SK-N-SH (cell line): Measurements from ENCODE around the gene HTRA3. TPM values are rescaled to one million over a fixed set of nuclear protein-coding genes. Genes with fewer than 3 reads are reported as not detected.

ENCODE experiments used
- CTCF ChIA-PET: fragments of 300-600, 350-600 bp; formaldehyde crosslinking; extraction: SDS; loops from one replicate; lab custom pipeline; 2021; lab: Yijun Ruan, JAX
- POLR2A ChIA-PET: fragments of 350-600 bp; sonication (Branson Sonifier 250); formaldehyde crosslinking; extraction: SDS; loops from one replicate; lab custom pipeline; 2020; ENCODE audit warnings: antibody characterized with exemption, inconsistent platforms; lab: Yijun Ruan, JAX
- DNase-seq: peaks from one replicate; pipeline ENCODE4 v3.0.0; 2012
- H2AFZ ChIP-seq: fragments of 200-600 bp; sonication (generic); 2 replicates; pipeline ENCODE4 v1.8.1; 2016; ENCODE audit warnings: antibody characterized with exemption, mild to moderate bottlenecking, low read depth
- H3F3A ChIP-seq: fragments of 200-600 bp; sonication (generic); replicated peaks from 2 replicates; pipeline ENCODE3; 2016; ENCODE audit warnings: antibody characterized with exemption, mild to moderate bottlenecking; ENCODE audit not compliant: insufficient read depth
- H3K27ac ChIP-seq, 2 experiments: fragments of 200-500 bp in 1 of 2; fragments of 200-600 bp in 1 of 2; sonication (Bioruptor generic) in 1 of 2; sonication (generic), shearing (Covaris generic) in 1 of 2; 2 replicates each; pipeline versions ENCODE4 v1.5.1 to v1.6.1; 2014 to 2016; ENCODE audit warnings: low read depth in 2 of 2, inconsistent platforms in 1 of 2, low read length in 1 of 2, mild to moderate bottlenecking in 1 of 2, mixed read lengths in 1 of 2
- H3K27me3 ChIP-seq: fragments of 200-600 bp; sonication (generic), shearing (Covaris generic); 2 replicates; pipeline ENCODE4 v1.6.1; 2016; ENCODE audit warnings: mixed run types; ENCODE audit not compliant: insufficient read depth
- H3K36me3 ChIP-seq, 2 experiments: fragments of 200-500 bp in 1 of 2; fragments of 200-600 bp in 1 of 2; sonication (Bioruptor generic) in 1 of 2; sonication (generic) in 1 of 2; replicated peaks in 1 of 2; 2 replicates each; pipeline versions ENCODE3 to v1.5.1; 2014 to 2016; ENCODE audit warnings: low read length in 1 of 2, mild to moderate bottlenecking in 1 of 2; ENCODE audit not compliant: insufficient read depth in 2 of 2, control insufficient read depth in 1 of 2
- H3K4me1 ChIP-seq, 2 experiments: fragments of 200-500 bp in 1 of 2; fragments of 200-600 bp in 1 of 2; sonication (Bioruptor generic) in 1 of 2; sonication (generic), shearing (Covaris generic) in 1 of 2; 2 replicates each; pipeline versions ENCODE4 v1.5.1 to v1.6.1; 2014 to 2016; ENCODE audit warnings: low read depth in 1 of 2, low read length in 1 of 2, mixed run types in 1 of 2; ENCODE audit not compliant: insufficient read depth in 2 of 2, control insufficient read depth in 1 of 2
- H3K4me2 ChIP-seq: fragments of 200-600 bp; sonication (generic), shearing (Covaris generic); 2 replicates; pipeline ENCODE4 v1.6.1; 2017; ENCODE audit warnings: mixed run types
- H3K4me3 ChIP-seq, 2 experiments: fragments of 200-500 bp in 1 of 2; fragments of 200-600 bp in 1 of 2; sonication (Bioruptor generic) in 1 of 2; sonication (generic), shearing (Covaris generic) in 1 of 2; 2 replicates each; pipeline versions ENCODE4 v1.5.1 to v1.8.1; 2014 to 2016; ENCODE audit warnings: low read depth in 2 of 2, inconsistent platforms in 1 of 2, low read length in 1 of 2, mild to moderate bottlenecking in 1 of 2, mixed read lengths in 1 of 2, moderate library complexity in 1 of 2
- H3K79me2 ChIP-seq: fragments of 200-600 bp; sonication (generic); 2 replicates; pipeline ENCODE4 v1.8.1; 2017; ENCODE audit warnings: mild to moderate bottlenecking; ENCODE audit not compliant: insufficient read depth
- H3K9ac ChIP-seq: fragments of 200-600 bp; sonication (generic); 2 replicates; pipeline ENCODE4 v1.6.1; 2017; ENCODE audit warnings: mixed run types
- H3K9me2 ChIP-seq: fragments of 200-600 bp; sonication (generic); 2 replicates; pipeline ENCODE4 v1.6.1; 2017; ENCODE audit warnings: mixed run types
- H3K9me3 ChIP-seq: fragments of 200-600 bp; sonication (generic); 2 replicates; pipeline ENCODE4 v1.6.1; 2017; ENCODE audit warnings: mixed run types, mild to moderate bottlenecking, moderate library complexity
- H4K20me1 ChIP-seq: fragments of 200-600 bp; sonication (generic); 2 replicates; pipeline ENCODE4 v1.6.1; 2017; ENCODE audit warnings: mild to moderate bottlenecking, mixed run types; ENCODE audit not compliant: insufficient read depth
- CHD2 ChIP-seq: fragments of 150-350 bp; IDR thresholded peaks from 2 replicates; pipeline ENCODE4 v1.6.1; 2018; ENCODE audit warnings: low read length; ENCODE audit not compliant: partially characterized antibody
- CTCF ChIP-seq: fragments of 200-600 bp; sonication (generic); IDR thresholded peaks from 2 replicates; pipeline ENCODE4 v1.6.1; 2017; ENCODE audit warnings: antibody characterized with exemption, mild to moderate bottlenecking, moderate library complexity
- EP300 ChIP-seq, 2 experiments: IDR thresholded peaks; 2 replicates each; pipeline versions ENCODE4 v1.4.0 to v1.6.1; 2012; ENCODE audit warnings: borderline replicate concordance in 1 of 2, low read depth in 1 of 2, low read length in 1 of 2
- EZH2phosphoT487 ChIP-seq: fragments of 200-600 bp; sonication (generic); IDR thresholded peaks from 2 replicates; pipeline ENCODE4 v1.6.1; 2017; ENCODE audit warnings: low read depth, mixed run types, mild to moderate bottlenecking, antibody characterized with exemption, moderate library complexity, borderline replicate concordance
- GABPA ChIP-seq: IDR thresholded peaks from 2 replicates; pipeline ENCODE4 v1.4.0; 2012; ENCODE audit warnings: low read depth, mild to moderate bottlenecking
- JUND ChIP-seq: IDR thresholded peaks from 2 replicates; pipeline ENCODE4 v1.4.0; 2012
- RAD21 ChIP-seq: IDR thresholded peaks from 2 replicates; pipeline ENCODE4 v1.6.1; 2012; ENCODE audit warnings: mild to moderate bottlenecking, low read length
- RCOR1 ChIP-seq: fragments of 150-350 bp; IDR thresholded peaks from 2 replicates; pipeline ENCODE4 v1.6.1; 2017; ENCODE audit warnings: antibody characterized with exemption, low read length
- RFX5 ChIP-seq: IDR thresholded peaks from 2 replicates; pipeline ENCODE4 v1.6.1; 2012; ENCODE audit warnings: mild to moderate bottlenecking, improper control_type of control experiment, low read length
- SMC3 ChIP-seq: IDR thresholded peaks from 2 replicates; pipeline ENCODE4 v1.6.1; 2012; ENCODE audit warnings: low read depth, low read length, improper control_type of control experiment
- TEAD4 ChIP-seq: IDR thresholded peaks from 2 replicates; pipeline ENCODE4 v1.4.0; 2012; ENCODE audit warnings: mild to moderate bottlenecking, borderline replicate concordance; ENCODE audit not compliant: insufficient read depth
- USF1 ChIP-seq: IDR thresholded peaks from 2 replicates; pipeline ENCODE4 v1.4.0; 2012; ENCODE audit warnings: low read depth, borderline replicate concordance
- ZBTB33 ChIP-seq: IDR thresholded peaks from 2 replicates; pipeline ENCODE4 v1.4.0; 2012; ENCODE audit warnings: low read depth, borderline replicate concordance
- WGBS: methylation state at CpG from one replicate; pipeline ENCODE4 v1.1.6; 2017; ENCODE audit warnings: low lambda C conversion rate; 5-methylcytosine and 5-hydroxymethylcytosine counted together
- polyA plus RNA-seq, 3 experiments: library from polyadenylated mRNA; depleted of rRNA; stranded (reverse); fragments of >200 nt; gene quantifications; 2 replicates each; pipeline ENCODE4 v1.2.3, GENCODE V29; 2012

HTRA3 gene
- polyA plus RNA-seq, 1 of the 3 experiments (the other 2 are of a cell fraction): 0.05 TPM

- WGBS: 84% methylated on average over 21 of the region's 26 CpGs
- POLR2A ChIA-PET: interaction anchor here (0.9 kb wide), 1 partner anchor 61 kb away, joined by 3 read pairs; no protein-coding TSS in a partner anchor
- H2AFZ ChIP-seq: no peak overlapping the region
- TF ChIP-seq TEAD4 (no peak), ZBTB33 (no peak), RFX5 (no peak), RAD21 (no peak), SMC3 (no peak), CHD2 (no peak), JUND (no peak), EZH2phosphoT487 (no peak), GABPA (no peak), CTCF (no peak), EP300 (IDR thresholded peaks at IDR 0.05; ENCODE audit: borderline replicate concordance in 1 of 2, low read depth in 1 of 2, low read length in 1 of 2) (no peak), USF1 (no peak), RCOR1 (no peak)
- TF ChIP-seq, all 33 proteins: peak for 0
- Histone ChIP-seq H4K20me1 (no peaks in the 10 kb centered on the region), H3K9ac (no peak overlapping the region), H3K27me3 (no peaks in the 10 kb centered on the region), H3K4me1 (peaks cover 4 to 19% of the 10 kb centered on the region in 2 experiments; a peak in 1 of 4 replicates), H3K9me3 (no peaks in the 10 kb centered on the region), H3K36me3 (no peaks in the 10 kb centered on the region), H3K4me2 (no peak overlapping the region), H3K9me2 (no peaks in the 10 kb centered on the region), H3K27ac (no peak overlapping the region), H3K79me2 (no peaks in the 10 kb centered on the region), H3F3A (no peaks in the 10 kb centered on the region), H3K4me3 (no peak overlapping the region)
- DNase-seq: no peak
- CTCF ChIA-PET: interaction anchor here (0.8 to 6.8 kb wide), 5 partner anchors 19 to 169 kb away, joined by 3 to 115 read pairs (median 14); no protein-coding TSS in a partner anchor
Measured at GRCh38 chr4:8240211-8241041, 29.1 kb upstream of the HTRA3 start.
